AG09319 (cell line): ENCODE results near the gene ARHGAP26.

Source experiments
- DNase-seq: peaks from one replicate; pipeline ENCODE4 v3.0.0-alpha.2; 2010; ENCODE audit warnings: low read depth; ENCODE audit errors: extremely low read depth
- TF ChIP-seq, protein P1 (sequence below): IDR thresholded peaks from 2 replicates; pipeline ENCODE4 v1.5.1; 2011; ENCODE audit warnings: low read depth, mild to moderate bottlenecking, inconsistent platforms, low read length, moderate library complexity

The ARHGAP26 gene

DNA sequence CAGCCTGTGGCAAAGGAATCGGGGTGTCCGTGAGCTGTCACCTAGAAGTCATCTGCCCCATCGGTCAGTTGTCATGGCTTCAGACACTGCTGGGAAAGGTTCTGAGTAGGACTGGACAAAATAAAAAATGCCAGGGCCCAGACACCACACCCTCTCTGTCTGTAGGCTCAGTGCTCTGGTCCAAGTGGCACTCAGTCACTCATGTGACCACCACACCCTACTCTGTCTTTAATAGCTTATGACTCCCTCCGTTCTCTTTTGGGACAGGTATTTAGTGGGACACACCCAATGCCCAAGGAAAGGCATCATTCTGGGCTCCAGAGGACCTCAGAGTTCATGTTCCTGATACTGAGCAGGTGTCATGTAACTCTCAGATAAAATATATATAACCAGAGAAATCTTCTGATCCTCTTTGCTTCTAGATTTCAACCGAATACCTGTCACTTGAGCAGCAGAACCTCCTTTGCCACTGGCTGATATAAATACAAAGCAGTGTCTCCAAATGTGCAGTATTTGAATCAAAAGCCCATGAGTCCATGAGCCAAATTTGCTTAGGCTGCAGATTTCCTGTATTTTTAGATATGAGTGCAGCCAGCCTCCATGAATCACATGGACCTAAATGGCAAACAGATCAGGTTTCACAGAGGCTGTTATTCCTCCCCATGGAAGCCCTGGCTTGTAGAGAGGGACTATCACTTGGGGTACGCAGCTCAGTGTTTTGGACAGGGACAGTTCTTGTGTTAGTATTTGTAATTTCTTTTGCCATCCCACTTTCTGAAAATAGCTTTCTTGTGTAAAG, 272.0 kb downstream of the ARHGAP26 start:
- no peak for DNase-seq
- TF ChIP-seq, protein P1, sequence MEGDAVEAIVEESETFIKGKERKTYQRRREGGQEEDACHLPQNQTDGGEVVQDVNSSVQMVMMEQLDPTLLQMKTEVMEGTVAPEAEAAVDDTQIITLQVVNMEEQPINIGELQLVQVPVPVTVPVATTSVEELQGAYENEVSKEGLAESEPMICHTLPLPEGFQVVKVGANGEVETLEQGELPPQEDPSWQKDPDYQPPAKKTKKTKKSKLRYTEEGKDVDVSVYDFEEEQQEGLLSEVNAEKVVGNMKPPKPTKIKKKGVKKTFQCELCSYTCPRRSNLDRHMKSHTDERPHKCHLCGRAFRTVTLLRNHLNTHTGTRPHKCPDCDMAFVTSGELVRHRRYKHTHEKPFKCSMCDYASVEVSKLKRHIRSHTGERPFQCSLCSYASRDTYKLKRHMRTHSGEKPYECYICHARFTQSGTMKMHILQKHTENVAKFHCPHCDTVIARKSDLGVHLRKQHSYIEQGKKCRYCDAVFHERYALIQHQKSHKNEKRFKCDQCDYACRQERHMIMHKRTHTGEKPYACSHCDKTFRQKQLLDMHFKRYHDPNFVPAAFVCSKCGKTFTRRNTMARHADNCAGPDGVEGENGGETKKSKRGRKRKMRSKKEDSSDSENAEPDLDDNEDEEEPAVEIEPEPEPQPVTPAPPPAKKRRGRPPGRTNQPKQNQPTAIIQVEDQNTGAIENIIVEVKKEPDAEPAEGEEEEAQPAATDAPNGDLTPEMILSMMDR = no peak

DNA sequence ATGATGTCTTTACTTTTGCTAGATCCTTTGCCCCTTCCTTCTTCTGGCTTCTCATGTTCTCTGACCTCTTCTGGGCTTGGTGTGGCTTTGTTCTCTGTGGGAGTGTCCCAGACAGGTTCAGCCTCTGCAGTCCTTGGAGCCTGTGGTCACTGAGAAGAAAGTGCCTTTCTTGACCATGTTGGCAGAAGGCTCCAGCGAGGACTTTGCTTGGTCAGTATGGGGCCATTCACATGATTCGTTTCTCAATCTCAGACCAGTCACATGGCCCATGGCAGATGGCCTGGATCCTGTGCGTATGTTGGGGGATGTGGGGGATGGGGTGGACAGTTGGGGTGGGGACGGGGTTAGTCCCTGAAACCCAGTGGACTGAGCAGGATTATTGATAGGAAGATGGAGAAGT, 274.1 kb downstream of the ARHGAP26 start:
- TF ChIP-seq, protein P1 = no peak
- DNase-seq = no peak

GRCh38 chr5:143045062-143045461, 274.9 kb downstream of the ARHGAP26 start:
- TF ChIP-seq, protein P1 = no peak

GRCh38 chr5:143046314-143046713, 276.1 kb downstream of the ARHGAP26 start:
- TF ChIP-seq, protein P1 = no peak
- no peak for DNase-seq

More at GRCh38 chr5:143045062-143045461, 274.9 kb downstream of the ARHGAP26 start:
- DNase-seq = no peak

- TF ChIP-seq, protein P1 = no peak
- DNase-seq = no peak
Measured at GRCh38 chr5:143047091-143047490, 276.9 kb downstream of the ARHGAP26 start.

DNA sequence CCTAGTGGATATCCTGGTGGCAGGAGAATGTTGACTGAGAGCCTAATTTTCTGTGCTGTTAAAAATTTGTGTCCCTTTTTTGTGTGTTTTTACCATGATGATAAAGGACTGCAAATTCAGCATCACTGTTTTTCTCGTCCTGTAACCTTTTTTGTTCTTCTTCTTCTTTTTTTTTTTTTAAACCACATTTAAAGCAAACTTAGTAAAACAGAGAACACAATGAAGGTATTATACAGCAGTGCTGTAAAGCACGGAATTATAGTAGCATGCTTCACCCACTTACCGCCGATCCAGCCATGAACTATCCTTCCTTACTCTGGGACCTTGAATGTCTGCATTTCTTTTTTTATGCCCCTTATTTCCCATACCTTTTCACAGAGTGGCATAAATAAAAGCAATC, 280.0 kb downstream of the ARHGAP26 start:
- no peak for DNase-seq

More for the DNA sequence above, 280.0 kb downstream of the ARHGAP26 start:
- TF ChIP-seq, protein P1 = no peak
